Measurements from ENCODE around the gene SAMD4B.

- no peak for TF ChIP-seq EZH2 (optimal IDR thresholded peaks at IDR 0.05; ENCODE audit: low read depth, low read length)
- no peak for TF ChIP-seq CTCF (IDR thresholded peaks at IDR 0.05; ENCODE audit: low read length)
Measured at GRCh38 chr19:39402346-39403300, 60.4 kb downstream of the SAMD4B start.
